GM21825 (cell line): ENCODE data around the gene THSD8.
"Not testable (repeated sequence)": the region's sequence is repeated elsewhere in the genome, so short reads cannot be mapped to it uniquely, and the experiment has no call there.

ENCODE experiments used
- ATAC-seq: cut with Tn5 transposase; IDR thresholded peaks from one replicate; pipeline ENCODE4 v1.9.1; 2021; ENCODE audit warnings: mild to moderate bottlenecking, moderate library complexity; ENCODE audit not compliant: unreplicated experiment

Gene THSD8

GRCh38 chr19:12792051-12792852 lies 9.6 kb upstream of the THSD8 start:
- ATAC-seq, result no peak

- ATAC-seq, result no peak
Observed at GRCh38 chr19:12792853-12793289, 9.0 kb upstream of the THSD8 start.

GRCh38 chr19:12793290-12794195 lies 8.3 kb upstream of the THSD8 start:
- ATAC-seq, result peak; percentile 26

GRCh38 chr19:12794196-12794941 lies 7.5 kb upstream of the THSD8 start:
- ATAC-seq, result no peak

GRCh38 chr19:12794971-12795381 lies 6.9 kb upstream of the THSD8 start:
- no peak for ATAC-seq

- ATAC-seq, result no peak
Observed at GRCh38 chr19:12796146-12797071, 5.5 kb upstream of the THSD8 start.

GRCh38 chr19:12797141-12797587 lies 4.7 kb upstream of the THSD8 start:
- no peak for ATAC-seq

GRCh38 chr19:12797607-12798006 lies 4.3 kb upstream of the THSD8 start:
- not testable (repeated sequence) for ATAC-seq

GRCh38 chr19:12799742-12800465 lies 2.0 kb upstream of the THSD8 start:
- ATAC-seq, result no peak

- ATAC-seq, result no peak
Observed at GRCh38 chr19:12800466-12800770, 1.5 kb upstream of the THSD8 start.

GRCh38 chr19:12800923-12801465 lies 875 bp upstream of the THSD8 start:
- no peak for ATAC-seq

- ATAC-seq, result peak; percentile 13
Observed at GRCh38 chr19:12802267-12803106, 618 bp downstream of the THSD8 start.

GRCh38 chr19:12804051-12804450 lies 2.2 kb downstream of the THSD8 start:
- ATAC-seq, result no peak

GRCh38 chr19:12806242-12807081 lies 4.6 kb downstream of the THSD8 start, which contains the start of gene RNASEH2A:
Gene RNASEH2A, plus strand, starts transcription at chr19:12806584. Its CDS starts 90 bp downstream, at chr19:12806674.
- peak; percentile 66 for ATAC-seq

- ATAC-seq, result no peak
Observed at GRCh38 chr19:12815088-12815487, 13.2 kb downstream of the THSD8 start.

- not testable (repeated sequence) for ATAC-seq
Observed at GRCh38 chr19:12817188-12817587, 15.3 kb downstream of the THSD8 start.

- not testable (repeated sequence) for ATAC-seq
Observed at GRCh38 chr19:12817810-12818209, 15.9 kb downstream of the THSD8 start.
